Coronary artery (tissue), 2 donors: ENCODE results near the gene C11orf24.

Source experiments
- DNase-seq: peaks from one replicate; pipeline ENCODE4 v3.0.0-alpha.2; 2017; ENCODE audit warnings: low spot score
- H3K27ac ChIP-seq, 2 donors: fragments of 200-600 bp; sonication (generic); one replicate each; pipeline ENCODE4 v1.5.1; 2016 to 2019
- H3K4me3 ChIP-seq: fragments of 200-600 bp; sonication (generic); 2 replicates; pipeline ENCODE4 v1.5.1; 2016; ENCODE audit warnings: mild to moderate bottlenecking, moderate library complexity
- TF ChIP-seq, protein P1 (sequence below): fragments of 200-600 bp; sonication (generic); IDR thresholded peaks from one replicate; pipeline ENCODE4 v1.5.1; 2019; ENCODE audit warnings: antibody characterized with exemption

The C11orf24 gene

DNA sequence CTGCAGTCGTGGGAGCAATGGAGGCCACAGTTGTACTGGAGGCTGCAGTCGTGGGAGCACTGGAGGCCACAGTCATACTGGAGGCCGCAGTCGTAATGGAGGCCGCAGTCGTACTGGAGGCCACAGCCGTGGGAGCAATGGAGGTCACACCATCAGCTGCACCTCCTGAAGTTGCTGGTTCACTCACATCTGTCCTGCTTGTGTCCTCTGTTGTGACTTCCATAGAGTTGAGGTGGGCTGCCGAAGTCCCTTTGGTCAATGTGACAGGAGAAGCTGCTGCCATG lies 9.3 kb downstream of the C11orf24 start:
- TF ChIP-seq, protein P1, sequence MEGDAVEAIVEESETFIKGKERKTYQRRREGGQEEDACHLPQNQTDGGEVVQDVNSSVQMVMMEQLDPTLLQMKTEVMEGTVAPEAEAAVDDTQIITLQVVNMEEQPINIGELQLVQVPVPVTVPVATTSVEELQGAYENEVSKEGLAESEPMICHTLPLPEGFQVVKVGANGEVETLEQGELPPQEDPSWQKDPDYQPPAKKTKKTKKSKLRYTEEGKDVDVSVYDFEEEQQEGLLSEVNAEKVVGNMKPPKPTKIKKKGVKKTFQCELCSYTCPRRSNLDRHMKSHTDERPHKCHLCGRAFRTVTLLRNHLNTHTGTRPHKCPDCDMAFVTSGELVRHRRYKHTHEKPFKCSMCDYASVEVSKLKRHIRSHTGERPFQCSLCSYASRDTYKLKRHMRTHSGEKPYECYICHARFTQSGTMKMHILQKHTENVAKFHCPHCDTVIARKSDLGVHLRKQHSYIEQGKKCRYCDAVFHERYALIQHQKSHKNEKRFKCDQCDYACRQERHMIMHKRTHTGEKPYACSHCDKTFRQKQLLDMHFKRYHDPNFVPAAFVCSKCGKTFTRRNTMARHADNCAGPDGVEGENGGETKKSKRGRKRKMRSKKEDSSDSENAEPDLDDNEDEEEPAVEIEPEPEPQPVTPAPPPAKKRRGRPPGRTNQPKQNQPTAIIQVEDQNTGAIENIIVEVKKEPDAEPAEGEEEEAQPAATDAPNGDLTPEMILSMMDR, result no peak
- no peak overlapping the region for H3K4me3 ChIP-seq
- DNase-seq, result no peak
- H3K27ac ChIP-seq, result no peak overlapping the region

DNA sequence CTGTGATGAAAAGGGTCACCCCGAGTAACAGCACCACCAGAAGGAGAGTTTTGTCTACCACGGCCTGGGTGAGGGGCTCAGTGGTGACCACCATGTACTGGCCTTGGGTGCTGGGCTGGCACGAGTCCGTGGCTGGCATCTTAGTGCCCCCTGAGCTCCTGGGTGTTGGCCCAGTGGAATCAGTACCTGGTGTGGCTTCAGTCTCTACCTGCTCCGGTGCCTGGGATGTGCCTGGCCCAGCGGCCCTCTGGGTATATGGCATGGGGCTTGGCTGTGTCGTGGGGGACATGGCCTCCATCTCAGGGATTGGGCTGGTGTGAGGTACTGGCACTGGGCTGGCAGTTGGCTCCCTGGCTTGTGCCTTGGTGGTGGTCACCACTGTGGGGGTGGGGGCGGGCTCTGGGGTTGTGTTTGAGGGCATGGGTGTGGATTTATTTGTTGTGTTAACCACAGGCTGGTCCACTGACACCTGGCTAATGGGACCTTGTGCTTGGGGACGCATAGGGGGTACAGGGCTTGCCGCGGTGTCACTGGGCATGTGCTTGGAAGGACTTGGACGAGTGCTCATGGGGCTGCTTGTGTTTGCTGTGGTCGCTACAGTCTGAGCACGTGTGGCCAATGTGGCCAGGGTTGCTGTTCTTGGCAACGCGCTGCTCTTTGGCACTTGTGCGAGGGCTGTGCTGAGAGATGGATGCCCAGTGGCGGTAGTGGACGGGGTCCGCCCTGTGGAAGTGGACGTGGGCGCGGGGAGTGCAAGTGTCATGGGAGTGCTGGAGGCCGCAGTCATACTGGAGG lies 9.8 kb downstream of the C11orf24 start:
- TF ChIP-seq, protein P1, result no peak
- Histone ChIP-seq H3K4me3 (no peak overlapping the region), H3K27ac (no peak overlapping the region)
- no peak for DNase-seq

DNA sequence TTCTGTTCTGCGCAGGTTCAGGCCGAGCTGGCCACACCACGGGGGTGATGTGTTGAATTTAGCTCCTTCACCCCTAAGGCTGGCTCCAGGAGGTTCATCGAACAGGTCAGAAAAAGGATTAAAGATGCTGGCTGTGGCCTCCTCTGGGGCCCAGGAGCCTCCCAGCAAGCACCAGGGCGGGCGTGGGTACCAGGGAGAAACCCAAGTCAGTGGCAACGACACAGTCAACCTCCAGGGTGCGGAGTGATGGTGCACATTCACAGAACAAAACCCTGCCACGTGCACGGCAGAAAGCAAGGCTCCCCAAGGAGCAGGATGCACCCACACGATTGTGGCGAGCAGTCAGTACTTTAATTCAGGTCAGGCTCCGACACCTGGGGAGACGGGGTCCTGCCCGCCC lies 10.8 kb downstream of the C11orf24 start:
- Histone ChIP-seq H3K27ac (no peak overlapping the region), H3K4me3 (no peak overlapping the region)
- TF ChIP-seq, protein P1, result no peak
- no peak for DNase-seq

DNA sequence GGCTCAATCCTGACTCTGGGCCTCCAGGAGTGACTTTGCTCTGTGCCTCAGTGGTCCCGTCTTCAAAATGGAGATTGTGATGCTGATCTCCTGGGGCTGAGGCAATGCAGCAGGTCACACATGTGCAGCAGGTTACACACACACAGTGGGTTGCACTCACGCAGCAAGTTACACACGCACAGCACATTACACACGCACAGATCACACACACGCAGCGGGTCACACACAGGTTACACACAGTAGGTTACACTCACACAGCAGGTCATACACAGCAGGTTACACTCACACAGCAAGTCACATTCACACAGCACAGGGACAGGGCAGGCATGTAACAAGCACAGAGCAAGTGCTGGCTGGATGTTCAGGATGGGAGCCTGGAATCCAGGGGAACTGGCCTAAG lies 11.3 kb downstream of the C11orf24 start:
- Histone ChIP-seq H3K27ac (no peak overlapping the region), H3K4me3 (no peak overlapping the region)
- TF ChIP-seq, protein P1, result no peak
- DNase-seq, result no peak

DNA sequence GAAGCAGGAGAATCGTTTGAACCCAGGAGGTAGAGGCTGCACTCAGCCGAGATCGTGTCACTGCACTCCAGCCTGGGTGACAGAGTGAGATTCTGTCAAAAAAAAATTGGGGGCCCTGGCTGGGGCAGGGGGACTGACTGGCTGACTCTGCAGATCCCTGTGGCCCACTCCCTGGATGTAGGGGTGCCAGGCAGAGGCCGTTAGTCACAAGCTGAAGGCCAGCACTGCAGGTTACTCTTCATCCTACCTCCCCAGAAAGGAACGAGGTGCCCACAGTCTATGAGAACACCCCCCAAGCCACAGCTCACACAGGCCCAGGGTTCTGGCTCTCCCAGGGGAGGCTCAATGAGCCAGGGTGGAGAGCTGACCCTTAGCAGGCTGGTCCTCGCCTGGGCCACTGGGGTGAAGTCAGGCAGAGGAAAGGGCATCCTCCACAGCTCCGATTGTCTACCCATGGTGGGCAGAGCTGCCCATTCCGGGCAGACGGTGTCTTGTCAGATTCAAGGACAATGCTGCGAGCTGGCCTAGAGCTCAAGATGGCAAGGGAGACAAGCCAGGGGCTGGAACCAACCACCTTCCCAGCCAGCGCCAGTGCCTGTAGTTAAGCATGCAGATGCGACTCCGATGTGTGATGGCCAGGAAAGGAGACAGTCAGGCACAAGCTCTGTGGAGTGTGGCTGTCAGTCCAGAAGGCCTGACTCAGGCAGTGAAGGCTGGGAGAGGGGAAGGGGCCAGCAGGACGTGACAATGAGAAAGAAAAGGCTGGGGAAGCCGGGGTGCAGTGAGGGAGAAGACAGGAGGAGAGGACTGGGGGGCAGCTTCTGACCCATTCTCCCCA lies 12.4 kb downstream of the C11orf24 start:
- Histone ChIP-seq H3K4me3 (no peak overlapping the region), H3K27ac (no peak overlapping the region)
- TF ChIP-seq, protein P1, result no peak
- no peak for DNase-seq

DNA sequence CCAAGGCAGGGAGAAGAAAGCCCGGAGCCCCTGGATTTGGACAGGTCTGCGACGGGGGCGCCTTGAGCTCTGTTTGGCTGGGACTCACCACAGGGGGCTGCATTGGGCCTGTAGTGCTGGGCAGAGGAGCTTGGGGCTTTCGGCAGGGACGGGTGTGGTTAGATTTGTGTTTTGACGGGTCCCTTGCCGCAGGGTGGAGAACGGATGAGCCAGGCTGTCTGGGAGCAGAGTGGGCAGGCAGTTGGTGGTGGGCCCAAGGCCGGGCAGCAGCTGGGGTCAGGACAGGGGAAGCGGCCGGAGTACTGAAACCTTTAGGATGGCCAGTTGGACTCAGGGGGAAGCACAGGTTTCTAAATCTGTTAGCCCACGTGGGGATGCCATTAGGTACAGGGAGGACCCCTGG lies 13.4 kb downstream of the C11orf24 start:
- Histone ChIP-seq H3K27ac (no peak overlapping the region), H3K4me3 (no peak overlapping the region)
- TF ChIP-seq, protein P1, result no peak
- DNase-seq, result no peak
